ENCODE measurements around the gene DNAH9. TPM values are rescaled to one million over a fixed set of nuclear protein-coding genes. Genes with fewer than 3 reads are reported as not detected.
"Not testable (repeated sequence)": the region's sequence is repeated elsewhere in the genome, so short reads cannot be mapped to it uniquely, and the experiment has no call there.

DNAH9 gene
- total and polyA plus RNA-seq, 11 donors = 0.07 to 2.3 (median 0.49) TPM; not detected in 7

GRCh38 chr17:11952610-11953009 is 354.3 kb downstream of the DNAH9 start:
- TF ChIP-seq POLR2A (IDR thresholded peaks at IDR 0.05) = no peak
- TF ChIP-seq, protein P1, sequence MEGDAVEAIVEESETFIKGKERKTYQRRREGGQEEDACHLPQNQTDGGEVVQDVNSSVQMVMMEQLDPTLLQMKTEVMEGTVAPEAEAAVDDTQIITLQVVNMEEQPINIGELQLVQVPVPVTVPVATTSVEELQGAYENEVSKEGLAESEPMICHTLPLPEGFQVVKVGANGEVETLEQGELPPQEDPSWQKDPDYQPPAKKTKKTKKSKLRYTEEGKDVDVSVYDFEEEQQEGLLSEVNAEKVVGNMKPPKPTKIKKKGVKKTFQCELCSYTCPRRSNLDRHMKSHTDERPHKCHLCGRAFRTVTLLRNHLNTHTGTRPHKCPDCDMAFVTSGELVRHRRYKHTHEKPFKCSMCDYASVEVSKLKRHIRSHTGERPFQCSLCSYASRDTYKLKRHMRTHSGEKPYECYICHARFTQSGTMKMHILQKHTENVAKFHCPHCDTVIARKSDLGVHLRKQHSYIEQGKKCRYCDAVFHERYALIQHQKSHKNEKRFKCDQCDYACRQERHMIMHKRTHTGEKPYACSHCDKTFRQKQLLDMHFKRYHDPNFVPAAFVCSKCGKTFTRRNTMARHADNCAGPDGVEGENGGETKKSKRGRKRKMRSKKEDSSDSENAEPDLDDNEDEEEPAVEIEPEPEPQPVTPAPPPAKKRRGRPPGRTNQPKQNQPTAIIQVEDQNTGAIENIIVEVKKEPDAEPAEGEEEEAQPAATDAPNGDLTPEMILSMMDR (IDR thresholded peaks at IDR 0.05) = no peak
- intact Hi-C loops (cut with DNase I) = no loop called here
- Histone ChIP-seq H3K4me3 (no peak overlapping the region), H3K36me3 (peaks cover 0 to under 1% (median 0%) of the 10 kb centered on the region in 9 donors), H3K27ac (no peak overlapping the region), H3K4me1 (peaks cover 0 to 8% (median 0%) of the 10 kb centered on the region in 12 donors), H3K27me3 (no peaks in the 10 kb centered on the region), H3K9me3 (peaks cover 0 to 48% (median 14%) of the 10 kb centered on the region in 12 donors)
- DNase-seq (no peak), ATAC-seq (no peak)
- 98 to 100% (median 98%) methylated on average over 3 of the region's 3 CpGs for WGBS, 4 donors

- Histone ChIP-seq H3K27ac (no peak overlapping the region), H3K27me3 (no peaks in the 10 kb centered on the region), H3K36me3 (peaks cover 0 to 9% (median 0%) of the 10 kb centered on the region in 9 donors), H3K9me3 (peaks cover 0 to 48% (median 14%) of the 10 kb centered on the region in 12 donors), H3K4me1 (peaks cover 0 to 3% (median 0%) of the 10 kb centered on the region in 12 donors), H3K4me3 (no peak overlapping the region)
- WGBS, 4 donors = 94 to 100% (median 95%) methylated on average over 1 of the region's 1 CpG
- TF ChIP-seq POLR2A (IDR thresholded peaks at IDR 0.05) = no peak
- TF ChIP-seq, protein P1 (IDR thresholded peaks at IDR 0.05) = no peak
- no peak for ATAC-seq
- intact Hi-C loops (cut with DNase I) = no loop called here
- no peak for DNase-seq
Measured at GRCh38 chr17:11953924-11954323, 355.7 kb downstream of the DNAH9 start.

- no peak for ATAC-seq
- no peak for DNase-seq
- H3K4me3 ChIP-seq = no peak overlapping the region
- H3K9me3 ChIP-seq = peaks cover 0 to 48% (median 14%) of the 10 kb centered on the region in 12 donors
- peaks cover 0 to 9% (median 0%) of the 10 kb centered on the region in 9 donors for H3K36me3 ChIP-seq
- H3K4me1 ChIP-seq = no peaks in the 10 kb centered on the region
- no peak for TF ChIP-seq POLR2A (IDR thresholded peaks at IDR 0.05)
- intact Hi-C loops (cut with DNase I) = no loop called here
- no peak overlapping the region for H3K27ac ChIP-seq
- H3K27me3 ChIP-seq = no peaks in the 10 kb centered on the region
Measured at GRCh38 chr17:11954936-11955335, 356.7 kb downstream of the DNAH9 start.

GRCh38 chr17:11969565-11969964 is 371.3 kb downstream of the DNAH9 start:
- Histone ChIP-seq H3K9me3 (peaks cover 0 to 39% (median 17%) of the 10 kb centered on the region in 12 donors), H3K27me3 (no peaks in the 10 kb centered on the region), H3K4me1 (no peaks in the 10 kb centered on the region), H3K36me3 (peaks cover 0 to 5% (median 0%) of the 10 kb centered on the region in 9 donors), H3K4me3 (no peak overlapping the region), H3K27ac (no peak overlapping the region)
- DNase-seq (no peak), ATAC-seq (no peak)
- TF ChIP-seq, protein P1 (IDR thresholded peaks at IDR 0.05) = no peak
- no peak for TF ChIP-seq POLR2A (IDR thresholded peaks at IDR 0.05)
- WGBS, 4 donors = 89 to 100% (median 97%) methylated on average over 2 of the region's 2 CpGs
- intact Hi-C loops (cut with DNase I) = no loop called here

- H3K4me1 ChIP-seq; intact Hi-C loops (cut with DNase I); H3K4me3 ChIP-seq; DNase-seq; H3K27me3 ChIP-seq; H3K27ac ChIP-seq; ATAC-seq: not testable (repeated sequence)
- H3K36me3 ChIP-seq = peaks cover 0 to 11% (median 9%) of the 10 kb centered on the region in 9 donors
- peaks cover 0 to 14% (median 2%) of the 10 kb centered on the region in 12 donors for H3K9me3 ChIP-seq
- WGBS, 4 donors = 93 to 97% (median 96%) methylated on average over 19 of the region's 19 CpGs
Measured at GRCh38 chr17:11972741-11973140, 374.5 kb downstream of the DNAH9 start.
